ENCODE measurements around the gene ABHD6.
A peak's percentile ranks its signal among the peaks of the same experiment; 100 is the strongest.

ABHD6 gene

DNA sequence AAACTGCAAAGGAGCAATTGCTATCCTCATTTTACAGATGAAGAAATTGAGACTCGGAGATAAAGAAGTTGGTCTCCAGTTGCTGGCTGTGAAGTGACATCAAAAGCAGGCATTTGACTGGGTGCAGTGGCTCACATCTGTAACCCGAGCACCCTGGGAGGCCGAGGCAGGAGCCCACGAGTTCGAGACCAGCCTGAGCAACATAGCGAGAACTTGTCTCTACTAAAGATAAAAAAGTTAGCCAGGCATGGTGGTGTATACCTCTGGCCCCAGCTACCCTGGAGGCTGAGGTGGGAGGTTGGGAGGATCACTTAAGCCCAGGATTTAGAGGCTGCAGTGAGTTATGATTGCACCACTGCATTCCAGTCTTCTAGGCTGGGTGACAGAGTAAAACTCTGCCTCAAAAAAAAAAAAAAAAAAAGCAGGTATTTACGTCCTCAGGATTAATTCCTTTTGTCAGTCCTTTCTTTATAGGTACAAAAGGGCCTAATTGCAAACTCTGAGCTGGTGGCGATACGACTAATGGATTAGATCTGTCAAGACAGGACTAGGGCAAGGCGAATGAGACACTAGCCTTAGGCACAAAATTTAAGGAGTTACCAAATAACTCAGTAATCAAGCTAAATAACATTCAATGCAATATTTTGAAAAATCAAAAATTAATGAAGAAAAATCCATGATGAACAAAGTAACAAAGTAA, 20.9 kb upstream of the ABHD6 start (continued):
- TF ChIP-seq ZFP37 (tag by site-specific recombination; IDR thresholded peaks at IDR 0.05), result no peak
- no peak for TF ChIP-seq ZNF561 (tag by site-specific recombination; IDR thresholded peaks at IDR 0.05; ENCODE audit: borderline replicate concordance)
- TF ChIP-seq, protein P1, sequence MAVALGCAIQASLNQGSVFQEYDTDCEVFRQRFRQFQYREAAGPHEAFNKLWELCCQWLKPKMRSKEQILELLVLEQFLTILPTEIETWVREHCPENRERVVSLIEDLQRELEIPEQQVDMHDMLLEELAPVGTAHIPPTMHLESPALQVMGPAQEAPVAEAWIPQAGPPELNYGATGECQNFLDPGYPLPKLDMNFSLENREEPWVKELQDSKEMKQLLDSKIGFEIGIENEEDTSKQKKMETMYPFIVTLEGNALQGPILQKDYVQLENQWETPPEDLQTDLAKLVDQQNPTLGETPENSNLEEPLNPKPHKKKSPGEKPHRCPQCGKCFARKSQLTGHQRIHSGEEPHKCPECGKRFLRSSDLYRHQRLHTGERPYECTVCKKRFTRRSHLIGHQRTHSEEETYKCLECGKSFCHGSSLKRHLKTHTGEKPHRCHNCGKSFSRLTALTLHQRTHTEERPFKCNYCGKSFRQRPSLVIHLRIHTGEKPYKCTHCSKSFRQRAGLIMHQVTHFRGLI (tag by site-specific recombination; IDR thresholded peaks at IDR 0.05), result no peak
- TF ChIP-seq SCRT2 (tag by site-specific recombination; IDR thresholded peaks at IDR 0.05), result no peak
- no peak for TF ChIP-seq ZNF692 (tag by site-specific recombination; IDR thresholded peaks at IDR 0.05)
- TF ChIP-seq ZNF513 (tag by site-specific recombination; IDR thresholded peaks at IDR 0.05), result no peak
- TF ChIP-seq ZNF121 (tag by site-specific recombination; IDR thresholded peaks at IDR 0.05), result no peak
- no peak for TF ChIP-seq ZEB2 (tag by site-specific recombination; IDR thresholded peaks at IDR 0.05)
- no peak for TF ChIP-seq ZNF571 (tag by site-specific recombination; IDR thresholded peaks at IDR 0.05)
- no peak for TF ChIP-seq KLF1 (tag by site-specific recombination; IDR thresholded peaks at IDR 0.05)
- TF ChIP-seq ZBTB20 (tag by site-specific recombination; IDR thresholded peaks at IDR 0.05), result no peak

DNA sequence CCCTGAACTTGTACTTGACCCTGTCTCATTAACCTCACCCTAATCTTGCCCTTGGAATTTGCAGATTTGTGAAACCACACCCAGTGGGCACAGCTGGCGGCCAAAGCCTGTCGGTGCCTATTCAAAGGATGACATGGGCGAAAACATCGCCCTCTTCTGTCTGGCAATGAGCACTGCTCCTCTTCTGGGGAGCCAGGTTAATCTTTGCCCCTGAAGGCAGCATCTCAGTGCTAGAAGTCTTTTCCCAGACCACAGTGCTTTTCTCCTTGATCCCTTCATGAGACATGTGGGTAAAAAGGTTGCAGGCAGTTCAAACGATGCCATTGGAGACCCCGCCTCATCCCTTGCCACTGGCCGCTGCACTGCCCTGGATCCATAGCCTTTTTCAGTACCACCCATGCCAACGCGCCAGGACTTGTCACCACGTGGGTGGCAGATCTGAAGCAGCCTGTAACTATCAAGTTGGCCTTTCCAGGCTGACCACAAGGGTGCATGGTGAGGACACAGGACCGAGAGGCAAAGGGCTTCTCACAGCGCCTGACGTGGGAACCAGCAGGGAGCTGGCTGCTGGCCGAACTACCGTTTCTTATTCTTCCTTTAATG, 20.3 kb upstream of the ABHD6 start:
- no peaks in the 10 kb centered on the region for H3K4me1 ChIP-seq (ENCODE audit: control insufficient read depth, insufficient read depth, low read length)
- no peak overlapping the region for H3K4me3 ChIP-seq (ENCODE audit: low read depth, low read length)
- ChIA-PET CTCF (interaction anchor here (0.6 to 3.3 kb wide), 22 partner anchors 8 to 293 kb away, joined by 3 to 25 read pairs (median 5); no protein-coding TSS in a partner anchor), POLR2A (no interaction called here)
- TF ChIP-seq ZNF112 (tag by site-specific recombination; IDR thresholded peaks at IDR 0.05) (no peak), KLF9 (tag by site-specific recombination; IDR thresholded peaks at IDR 0.05; ENCODE audit: low read depth) (peak; percentile 25; the same call in 1 of the 2 replicates), ZBTB48 (tag by site-specific recombination; IDR thresholded peaks at IDR 0.05) (0 out of 2 replicates have a peak, but pooled peaks have one; percentile 18), ZFHX2 (tag by site-specific recombination; conservative IDR thresholded peaks at IDR 0.05) (0 out of 2 replicates have a peak, but pooled peaks have one; percentile 19), ZNF654 (tag by site-specific recombination; IDR thresholded peaks at IDR 0.05; ENCODE audit: low read depth) (peak; percentile 45), ZNF501 (tag by site-specific recombination; IDR thresholded peaks at IDR 0.05) (0 out of 2 replicates have a peak, but pooled peaks have one; percentile 44), ZBTB17 (tag by site-specific recombination; IDR thresholded peaks at IDR 0.05) (peak; percentile 48), KLF1 (tag by site-specific recombination; IDR thresholded peaks at IDR 0.05) (peak; percentile 64; the same call in 1 of the 2 replicates), ZBTB8A (tag by site-specific recombination; IDR thresholded peaks at IDR 0.05) (peak; percentile 61)
- TF ChIP-seq, protein P2, sequence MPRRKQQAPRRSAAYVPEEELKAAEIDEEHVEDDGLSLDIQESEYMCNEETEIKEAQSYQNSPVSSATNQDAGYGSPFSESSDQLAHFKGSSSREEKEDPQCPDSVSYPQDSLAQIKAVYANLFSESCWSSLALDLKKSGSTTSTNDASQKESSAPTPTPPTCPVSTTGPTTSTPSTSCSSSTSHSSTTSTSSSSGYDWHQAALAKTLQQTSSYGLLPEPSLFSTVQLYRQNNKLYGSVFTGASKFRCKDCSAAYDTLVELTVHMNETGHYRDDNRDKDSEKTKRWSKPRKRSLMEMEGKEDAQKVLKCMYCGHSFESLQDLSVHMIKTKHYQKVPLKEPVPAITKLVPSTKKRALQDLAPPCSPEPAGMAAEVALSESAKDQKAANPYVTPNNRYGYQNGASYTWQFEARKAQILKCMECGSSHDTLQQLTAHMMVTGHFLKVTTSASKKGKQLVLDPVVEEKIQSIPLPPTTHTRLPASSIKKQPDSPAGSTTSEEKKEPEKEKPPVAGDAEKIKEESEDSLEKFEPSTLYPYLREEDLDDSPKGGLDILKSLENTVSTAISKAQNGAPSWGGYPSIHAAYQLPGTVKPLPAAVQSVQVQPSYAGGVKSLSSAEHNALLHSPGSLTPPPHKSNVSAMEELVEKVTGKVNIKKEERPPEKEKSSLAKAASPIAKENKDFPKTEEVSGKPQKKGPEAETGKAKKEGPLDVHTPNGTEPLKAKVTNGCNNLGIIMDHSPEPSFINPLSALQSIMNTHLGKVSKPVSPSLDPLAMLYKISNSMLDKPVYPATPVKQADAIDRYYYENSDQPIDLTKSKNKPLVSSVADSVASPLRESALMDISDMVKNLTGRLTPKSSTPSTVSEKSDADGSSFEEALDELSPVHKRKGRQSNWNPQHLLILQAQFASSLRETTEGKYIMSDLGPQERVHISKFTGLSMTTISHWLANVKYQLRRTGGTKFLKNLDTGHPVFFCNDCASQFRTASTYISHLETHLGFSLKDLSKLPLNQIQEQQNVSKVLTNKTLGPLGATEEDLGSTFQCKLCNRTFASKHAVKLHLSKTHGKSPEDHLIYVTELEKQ (tag by site-specific recombination; IDR thresholded peaks at IDR 0.05; ENCODE audit: borderline replicate concordance), result no peak
- H3K36me3 ChIP-seq (ENCODE audit: control insufficient read depth in 2 of 2, insufficient read depth in 1 of 2, low read length in 2 of 2), result no peaks in the 10 kb centered on the region
- H3K27ac ChIP-seq (ENCODE audit: extremely low read depth, low read depth, low read length), result no peak overlapping the region
- H3K9me3 ChIP-seq (ENCODE audit: control insufficient read depth, insufficient read depth, low read depth, low read length), result no peaks in the 10 kb centered on the region

All from HEK293 (cell line).